ENCODE results near the gene TFPT.

TFPT gene

DNA sequence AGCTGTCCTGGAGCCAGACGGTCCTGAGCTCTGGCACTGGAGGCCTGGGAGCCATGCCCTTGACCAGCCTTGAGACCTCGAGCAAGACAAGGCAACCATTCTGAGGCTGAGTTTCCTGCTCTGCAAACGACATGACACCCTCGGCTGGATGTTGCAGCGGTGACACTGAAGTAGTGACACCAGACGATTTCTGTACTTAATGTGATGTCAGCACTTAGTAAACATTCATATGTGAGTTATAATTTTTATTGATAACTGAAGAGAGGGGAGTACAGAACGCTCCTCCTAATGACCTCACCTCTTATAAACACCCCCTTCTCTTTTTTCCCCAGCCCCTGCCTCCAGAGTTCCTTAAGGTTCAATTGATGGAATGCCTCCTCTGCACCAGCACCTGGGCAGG lies 7.0 kb downstream of the TFPT start:
- no peaks in the 10 kb centered on the region for H4K20me1 ChIP-seq (ENCODE audit: insufficient read depth, low read length)
- H3K4me2 ChIP-seq (ENCODE audit: low read depth, low read length): no peak overlapping the region
- no peak overlapping the region for H3K9ac ChIP-seq (ENCODE audit: low read length)
- H3K9me2 ChIP-seq (replicated peaks; ENCODE audit: insufficient read depth, low read length): no peaks in the 10 kb centered on the region
- H3K27me3 ChIP-seq (replicated peaks; ENCODE audit: insufficient read depth, low read length): no peaks in the 10 kb centered on the region
- H3K79me2 ChIP-seq (ENCODE audit: low read length): peaks cover 23% of the 10 kb centered on the region
- H3K27ac ChIP-seq (ENCODE audit: low read length): no peak overlapping the region
- no peaks in the 10 kb centered on the region for H3K9me3 ChIP-seq (replicated peaks; ENCODE audit: insufficient read depth, low read length)
- H3K36me3 ChIP-seq (replicated peaks; ENCODE audit: insufficient read depth, low read length): no peaks in the 10 kb centered on the region
- no peaks in the 10 kb centered on the region for H3K4me1 ChIP-seq (ENCODE audit: low read length)
- no peaks in the 10 kb centered on the region for H3F3A ChIP-seq (ENCODE audit: insufficient read depth, low read length)
- no peak overlapping the region for H3K4me3 ChIP-seq (ENCODE audit: low read length)
- TF ChIP-seq EZH2phosphoT487 (IDR thresholded peaks at IDR 0.05; ENCODE audit: low read length): no peak
- TF ChIP-seq, protein P1, sequence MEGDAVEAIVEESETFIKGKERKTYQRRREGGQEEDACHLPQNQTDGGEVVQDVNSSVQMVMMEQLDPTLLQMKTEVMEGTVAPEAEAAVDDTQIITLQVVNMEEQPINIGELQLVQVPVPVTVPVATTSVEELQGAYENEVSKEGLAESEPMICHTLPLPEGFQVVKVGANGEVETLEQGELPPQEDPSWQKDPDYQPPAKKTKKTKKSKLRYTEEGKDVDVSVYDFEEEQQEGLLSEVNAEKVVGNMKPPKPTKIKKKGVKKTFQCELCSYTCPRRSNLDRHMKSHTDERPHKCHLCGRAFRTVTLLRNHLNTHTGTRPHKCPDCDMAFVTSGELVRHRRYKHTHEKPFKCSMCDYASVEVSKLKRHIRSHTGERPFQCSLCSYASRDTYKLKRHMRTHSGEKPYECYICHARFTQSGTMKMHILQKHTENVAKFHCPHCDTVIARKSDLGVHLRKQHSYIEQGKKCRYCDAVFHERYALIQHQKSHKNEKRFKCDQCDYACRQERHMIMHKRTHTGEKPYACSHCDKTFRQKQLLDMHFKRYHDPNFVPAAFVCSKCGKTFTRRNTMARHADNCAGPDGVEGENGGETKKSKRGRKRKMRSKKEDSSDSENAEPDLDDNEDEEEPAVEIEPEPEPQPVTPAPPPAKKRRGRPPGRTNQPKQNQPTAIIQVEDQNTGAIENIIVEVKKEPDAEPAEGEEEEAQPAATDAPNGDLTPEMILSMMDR (IDR thresholded peaks at IDR 0.05; ENCODE audit: low read length): no peak
- no peak for TF ChIP-seq EZH2 (optimal IDR thresholded peaks at IDR 0.05; ENCODE audit: low read depth, low read length)
- no peak overlapping the region for H2AFZ ChIP-seq (ENCODE audit: low read length)
- DNase-seq: no peak

DNA sequence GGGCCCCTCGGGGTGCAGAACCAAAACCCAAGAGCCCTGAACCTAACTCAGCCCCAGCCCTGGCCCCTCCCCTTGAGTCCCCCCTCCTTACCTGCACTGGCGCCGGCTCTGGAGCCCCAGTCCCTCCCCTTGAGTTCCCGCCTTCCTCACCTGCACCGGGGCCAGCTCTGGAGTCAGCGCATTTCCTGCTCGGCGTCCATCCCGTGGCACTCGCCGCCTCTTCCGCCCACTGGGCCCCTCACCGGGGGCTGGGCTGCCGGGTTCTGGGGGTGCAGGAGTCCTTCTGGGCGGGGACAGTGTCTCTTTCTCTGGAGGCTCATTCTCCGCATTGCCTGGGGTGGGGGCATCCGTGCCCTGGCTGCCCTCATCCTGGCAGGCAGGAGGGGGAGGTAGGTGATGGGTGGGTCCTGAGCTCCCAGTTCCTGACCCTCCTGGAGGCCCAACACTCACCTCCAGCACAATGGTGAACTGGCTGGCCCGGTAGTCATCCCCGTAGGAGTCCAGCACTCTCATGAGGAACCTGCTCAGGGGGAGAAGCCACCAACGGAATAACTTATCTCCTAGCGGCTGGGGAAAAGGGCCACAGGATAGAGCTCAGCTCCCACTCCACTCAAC lies 7.5 kb downstream of the TFPT start:
- H3K9me2 ChIP-seq (replicated peaks; ENCODE audit: insufficient read depth, low read length): no peaks in the 10 kb centered on the region
- peaks cover 28% of the 10 kb centered on the region for H3K79me2 ChIP-seq (ENCODE audit: low read length)
- no peak overlapping the region for H3K4me3 ChIP-seq (ENCODE audit: low read length)
- H3K4me2 ChIP-seq (ENCODE audit: low read depth, low read length): no peak overlapping the region
- DNase-seq: no peak
- no peak overlapping the region for H3K9ac ChIP-seq (ENCODE audit: low read length)
- H3K4me1 ChIP-seq (ENCODE audit: low read length): no peaks in the 10 kb centered on the region
- no peaks in the 10 kb centered on the region for H3F3A ChIP-seq (ENCODE audit: insufficient read depth, low read length)
- H2AFZ ChIP-seq (ENCODE audit: low read length): no peak overlapping the region
- no peaks in the 10 kb centered on the region for H3K9me3 ChIP-seq (replicated peaks; ENCODE audit: insufficient read depth, low read length)
- no peak overlapping the region for H3K27ac ChIP-seq (ENCODE audit: low read length)
- no peaks in the 10 kb centered on the region for H3K36me3 ChIP-seq (replicated peaks; ENCODE audit: insufficient read depth, low read length)
- no peaks in the 10 kb centered on the region for H4K20me1 ChIP-seq (ENCODE audit: insufficient read depth, low read length)
- no peaks in the 10 kb centered on the region for H3K27me3 ChIP-seq (replicated peaks; ENCODE audit: insufficient read depth, low read length)
- TF ChIP-seq EZH2phosphoT487 (IDR thresholded peaks at IDR 0.05; ENCODE audit: low read length) (no peak), EZH2 (optimal IDR thresholded peaks at IDR 0.05; ENCODE audit: low read depth, low read length) (no peak)
- TF ChIP-seq, protein P1 (IDR thresholded peaks at IDR 0.05; ENCODE audit: low read length): no peak

DNA sequence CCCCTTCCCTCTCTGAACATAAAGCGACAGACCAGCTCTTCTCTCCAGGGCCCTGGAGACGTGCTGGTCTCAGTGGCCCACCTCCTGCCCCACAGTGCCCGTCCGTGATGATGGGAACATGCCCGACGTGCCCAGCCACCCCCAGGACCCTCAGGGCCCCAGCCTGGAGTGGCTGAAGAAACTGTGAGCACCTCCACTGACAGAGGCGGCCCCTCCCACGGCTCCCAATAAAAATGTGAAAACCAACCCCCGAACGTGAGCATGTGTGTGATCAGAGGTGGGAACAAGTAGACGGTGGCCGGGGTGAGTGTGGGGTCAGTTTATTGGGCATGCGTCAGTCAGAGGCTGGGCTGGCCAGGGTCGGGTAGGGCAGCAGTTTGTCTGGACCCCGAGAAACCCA lies 8.7 kb downstream of the TFPT start:
- TF ChIP-seq, protein P1 (IDR thresholded peaks at IDR 0.05; ENCODE audit: low read length): no peak
- no peak for TF ChIP-seq EZH2 (optimal IDR thresholded peaks at IDR 0.05; ENCODE audit: low read depth, low read length)
- TF ChIP-seq EZH2phosphoT487 (IDR thresholded peaks at IDR 0.05; ENCODE audit: low read length): no peak
- no peaks in the 10 kb centered on the region for H4K20me1 ChIP-seq (ENCODE audit: insufficient read depth, low read length)
- H3K36me3 ChIP-seq (replicated peaks; ENCODE audit: insufficient read depth, low read length): no peaks in the 10 kb centered on the region

More for the DNA sequence above, 8.7 kb downstream of the TFPT start:
- DNase-seq: no peak
- Histone ChIP-seq H3K27ac (ENCODE audit: low read length) (no peak overlapping the region), H2AFZ (ENCODE audit: low read length) (no peak overlapping the region), H3K4me2 (ENCODE audit: low read depth, low read length) (no peak overlapping the region), H3K4me3 (ENCODE audit: low read length) (no peak overlapping the region), H3K79me2 (ENCODE audit: low read length) (peaks cover 31% of the 10 kb centered on the region), H3K9me2 (replicated peaks; ENCODE audit: insufficient read depth, low read length) (no peaks in the 10 kb centered on the region), H3K9me3 (replicated peaks; ENCODE audit: insufficient read depth, low read length) (no peaks in the 10 kb centered on the region), H3K27me3 (replicated peaks; ENCODE audit: insufficient read depth, low read length) (no peaks in the 10 kb centered on the region), H3F3A (ENCODE audit: insufficient read depth, low read length) (no peaks in the 10 kb centered on the region), H3K4me1 (ENCODE audit: low read length) (no peaks in the 10 kb centered on the region), H3K9ac (ENCODE audit: low read length) (no peak overlapping the region)
